ENCODE measurements around the gene DLG2. TPM values are rescaled to one million over a fixed set of nuclear protein-coding genes. Genes with fewer than 3 reads are reported as not detected.

Gene DLG2
- total and polyA plus RNA-seq, 2 of the 4 experiments (the other 2 are of a cell fraction) = 0.31 to 0.36 TPM

GRCh38 chr11:83424376-83425136 lies 2202.6 kb downstream of the DLG2 start:
- DNase-seq (no peak), ATAC-seq (ENCODE audit: low read depth) (no peak)
- no peak overlapping the region for H4K5ac ChIP-seq (ENCODE audit: low read depth, low read length)
- no peak overlapping the region for H3K23ac ChIP-seq (ENCODE audit: low read depth, low read length)
- TF ChIP-seq USF2 (IDR thresholded peaks at IDR 0.05; ENCODE audit: low read depth, low read length) (no peak), MAZ (IDR thresholded peaks at IDR 0.05; ENCODE audit: borderline replicate concordance, low read depth, low read length) (no peak), MXI1 (IDR thresholded peaks at IDR 0.05; ENCODE audit: borderline replicate concordance, low read depth, low read length) (no peak), MAFK (IDR thresholded peaks at IDR 0.05; ENCODE audit: low read depth, low read length) (no peak), RAD21 (IDR thresholded peaks at IDR 0.05; ENCODE audit: low read length) (no peak), FOS (IDR thresholded peaks at IDR 0.05; ENCODE audit: low read depth, low read length) (no peak), POLR2A (IDR thresholded peaks at IDR 0.05; ENCODE audit: low read depth, low read length) (no peak), RFX5 (IDR thresholded peaks at IDR 0.05; ENCODE audit: low read depth, low read length) (no peak), CHD1 (IDR thresholded peaks at IDR 0.05; ENCODE audit: low read depth, low read length) (no peak), SMC3 (IDR thresholded peaks at IDR 0.05; ENCODE audit: low read depth, low read length) (no peak), NFE2L2 (IDR thresholded peaks at IDR 0.05; ENCODE audit: low read depth, low read length) (no peak), ELK1 (IDR thresholded peaks at IDR 0.05; ENCODE audit: borderline replicate concordance, low read depth, low read length) (no peak)
- H2BK20ac ChIP-seq (ENCODE audit: low read depth, low read length) = no peak overlapping the region
- H3K14ac ChIP-seq (replicated peaks; ENCODE audit: low read depth, low read length) = no peak overlapping the region
- no peak overlapping the region for H3K27ac ChIP-seq (ENCODE audit: insufficient read depth, low read length)
- no peak overlapping the region for H3K4me3 ChIP-seq (ENCODE audit: insufficient read depth, low read depth, low read length)
- H3K27me3 ChIP-seq (ENCODE audit: control insufficient read depth, insufficient read depth, low read length) = no peaks in the 10 kb centered on the region
- no peak overlapping the region for H4K8ac ChIP-seq (ENCODE audit: low read depth in 2 of 2, low read length in 2 of 2)
- no peak overlapping the region for H2AK9ac ChIP-seq (replicated peaks; ENCODE audit: low read depth, low read length, poor library complexity)
- H4K20me1 ChIP-seq (ENCODE audit: insufficient read depth, low read length) = no peaks in the 10 kb centered on the region
- H4K91ac ChIP-seq (ENCODE audit: insufficient read depth, low read depth, low read length) = no peak overlapping the region
- H3K79me1 ChIP-seq (ENCODE audit: low read depth in 1 of 2, low read length in 2 of 2) = no peaks in the 10 kb centered on the region
- dilution Hi-C loops (cut with HindIII; ENCODE audit: low sequenced_read_pairs, unreplicated experiment) = no loop called here
- no peaks in the 10 kb centered on the region for H3K9me1 ChIP-seq (ENCODE audit: insufficient read depth, low read length)
- POLR2A ChIA-PET (ENCODE audit: unreplicated experiment) = interaction anchor here (0.6 kb wide), 1 partner anchor 291 kb away, joined by 3 read pairs; no protein-coding TSS in a partner anchor
- no peak overlapping the region for H3K4ac ChIP-seq (ENCODE audit: low read depth, low read length)
- no peak overlapping the region for H3K4me2 ChIP-seq (ENCODE audit: low read depth, low read length)
- H3K4me1 ChIP-seq (ENCODE audit: control insufficient read depth, insufficient read depth, low read length) = no peaks in the 10 kb centered on the region
- no peak overlapping the region for H3K9ac ChIP-seq (ENCODE audit: low read depth, low read length)
- H3K9me3 ChIP-seq (ENCODE audit: control insufficient read depth, insufficient read depth, low read length) = no peaks in the 10 kb centered on the region
- BruUV-seq (replicated peaks) = no TSS peak
- H3K36me3 ChIP-seq (ENCODE audit: control insufficient read depth, insufficient read depth, low read length) = no peaks in the 10 kb centered on the region
- no peak overlapping the region for H2AK5ac ChIP-seq (ENCODE audit: low read depth, low read length)
- H3K56ac ChIP-seq (ENCODE audit: extremely low read depth, insufficient read depth, low read length) = no peak overlapping the region
- H2BK5ac ChIP-seq (ENCODE audit: low read depth, low read length, poor library complexity, severe bottlenecking) = no peak overlapping the region
- in situ Hi-C loops (cut with MboI; ENCODE audit: low sequenced_read_pairs) = no loop called here
- no peak overlapping the region for H3K18ac ChIP-seq (ENCODE audit: low read depth, low read length)
- CTCF ChIA-PET = interaction anchor here (0.7 kb wide), 1 partner anchor 146 kb away, joined by 4 read pairs; no protein-coding TSS in a partner anchor
- H2AFZ ChIP-seq (replicated peaks; ENCODE audit: low read length, poor library complexity) = no peak overlapping the region
- 67% methylated on average over 1 of the region's 2 CpGs; no CpG with 5 or more reads in 1 of the 2 experiments for WGBS, 2 experiments (ENCODE audit: extremely low coverage in 2 of 2, insufficient read length in 1 of 2)
- H2BK15ac ChIP-seq (ENCODE audit: low read depth, low read length) = no peak overlapping the region
- no peak overlapping the region for H2BK120ac ChIP-seq (ENCODE audit: low read depth, low read length)
- intact Hi-C loops (cut with micrococcal nuclease) = no loop called here

Data from IMR-90 (cell line).